ENCODE measurements around the gene IFRD1. TPM values are rescaled to one million over a fixed set of nuclear protein-coding genes. Genes with fewer than 3 reads are reported as not detected.
A peak's percentile ranks its signal among the peaks of the same experiment; 100 is the strongest.

Gene IFRD1
- total RNA-seq, 2 experiments from 2014 or later: 198 to 205 TPM

- Mint-ChIP-seq H3K4me1 (ENCODE audit: low read depth) (no peaks in the 10 kb centered on the region), H3K9me3 (no peaks in the 10 kb centered on the region), H3K27me3 (no peaks in the 10 kb centered on the region), H3K36me3 (ENCODE audit: low read depth) (no peaks in the 10 kb centered on the region), H3K4me3 (no peak overlapping the region), H3K27ac (no peak overlapping the region)
- no peaks in the 10 kb centered on the region for H3K4me1 ChIP-seq (ENCODE audit: insufficient read depth, low read length)
- no peaks in the 10 kb centered on the region for H3K9me3 ChIP-seq (ENCODE audit: control insufficient read depth in 1 of 2, insufficient read depth in 1 of 2, low read length in 2 of 2)
- ChIA-PET POLR2A (no interaction called here), CTCF (no interaction called here)
- no peak overlapping the region for H3K4me3 ChIP-seq (ENCODE audit: low read length)
- TF ChIP-seq CTCF (IDR thresholded peaks at IDR 0.05): peak; percentile 53
- intact Hi-C loops (cut with DNase I, micrococcal nuclease): loop anchor here (2.0 to 10.0 kb wide), 5 partner anchors 340 to 674 kb away; no protein-coding TSS in a partner anchor
- H3K36me3 ChIP-seq (ENCODE audit: insufficient read depth, low read length): no peaks in the 10 kb centered on the region
- H3K27me3 ChIP-seq (ENCODE audit: control insufficient read depth in 1 of 2, insufficient read depth in 2 of 2, low read length in 2 of 2): no peaks in the 10 kb centered on the region
- no peak overlapping the region for H3K27ac ChIP-seq (ENCODE audit: low read depth in 1 of 2, low read length in 2 of 2)
- DNase-seq: peak in 4 of 14 experiments; percentile 15 to 40 (median 35)
- no peak for ATAC-seq (ENCODE audit: poor library complexity)
These were observed 35.3 kb upstream of the IFRD1 start for GRCh38 chr7:112414855-112415490.

- Mint-ChIP-seq H3K9me3 (no peaks in the 10 kb centered on the region), H3K36me3 (ENCODE audit: low read depth) (no peaks in the 10 kb centered on the region), H3K27me3 (no peaks in the 10 kb centered on the region), H3K4me3 (no peak overlapping the region), H3K27ac (no peak overlapping the region), H3K4me1 (ENCODE audit: low read depth) (no peaks in the 10 kb centered on the region)
- ATAC-seq (ENCODE audit: poor library complexity) (no peak), DNase-seq (no peak)
- Histone ChIP-seq H3K27me3 (ENCODE audit: control insufficient read depth in 1 of 2, insufficient read depth in 2 of 2, low read length in 2 of 2) (no peaks in the 10 kb centered on the region), H3K4me3 (ENCODE audit: low read length) (no peak overlapping the region), H3K27ac (ENCODE audit: low read depth in 1 of 2, low read length in 2 of 2) (no peak overlapping the region), H3K9me3 (ENCODE audit: control insufficient read depth in 1 of 2, insufficient read depth in 1 of 2, low read length in 2 of 2) (no peaks in the 10 kb centered on the region), H3K36me3 (ENCODE audit: insufficient read depth, low read length) (no peaks in the 10 kb centered on the region), H3K4me1 (ENCODE audit: insufficient read depth, low read length) (no peaks in the 10 kb centered on the region)
- TF ChIP-seq CTCF (IDR thresholded peaks at IDR 0.05): no peak
- intact Hi-C loops (cut with DNase I, micrococcal nuclease): loop anchor here (5.0 to 10.0 kb wide), 3 partner anchors 341 to 654 kb away; no protein-coding TSS in a partner anchor
- POLR2A ChIA-PET: no interaction called here
- CTCF ChIA-PET: no interaction called here
These were observed 34.1 kb upstream of the IFRD1 start for GRCh38 chr7:112416127-112416526.

GRCh38 chr7:112419543-112420130 lies 30.6 kb upstream of the IFRD1 start:
- ChIA-PET CTCF (no interaction called here), POLR2A (interaction anchor here (0.7 kb wide), 1 partner anchor 31 kb away, joined by 3 read pairs; the partner anchor contains the start of gene IFRD1)
- H3K4me1 Mint-ChIP-seq (ENCODE audit: low read depth): peaks cover 24% of the 10 kb centered on the region
- Histone ChIP-seq H3K27me3 (ENCODE audit: control insufficient read depth in 1 of 2, insufficient read depth in 2 of 2, low read length in 2 of 2) (no peaks in the 10 kb centered on the region), H3K27ac (ENCODE audit: low read depth in 1 of 2, low read length in 2 of 2) (no peak overlapping the region), H3K36me3 (ENCODE audit: insufficient read depth, low read length) (no peaks in the 10 kb centered on the region), H3K9me3 (ENCODE audit: control insufficient read depth in 1 of 2, insufficient read depth in 1 of 2, low read length in 2 of 2) (no peaks in the 10 kb centered on the region), H3K4me1 (ENCODE audit: insufficient read depth, low read length) (peaks cover 15% of the 10 kb centered on the region), H3K4me3 (ENCODE audit: low read length) (no peak overlapping the region)
- H3K27me3 Mint-ChIP-seq: no peaks in the 10 kb centered on the region
- no peaks in the 10 kb centered on the region for H3K36me3 Mint-ChIP-seq (ENCODE audit: low read depth)
- H3K27ac Mint-ChIP-seq: no peak overlapping the region
- DNase-seq: no peak
- H3K4me3 Mint-ChIP-seq: no peak overlapping the region
- H3K9me3 Mint-ChIP-seq: no peaks in the 10 kb centered on the region
- ATAC-seq (ENCODE audit: poor library complexity): no peak
- no peak for TF ChIP-seq CTCF (IDR thresholded peaks at IDR 0.05)
- intact Hi-C loops (cut with DNase I, micrococcal nuclease): loop anchor here (5.0 to 10.0 kb wide), 3 partner anchors 345 to 657 kb away; no protein-coding TSS in a partner anchor
